Islet precursor cell (in vitro differentiated cells): ENCODE data around the gene MT1H.
A peak's percentile ranks its signal among the peaks of the same experiment; 100 is the strongest.
"Not testable (repeated sequence)": the region's sequence is repeated elsewhere in the genome, so short reads cannot be mapped to it uniquely, and the experiment has no call there.

Experiments used
- DNase-seq: peaks from one replicate; pipeline ENCODE4 v3.0.0-alpha.2; 2018

Gene MT1H

DNA sequence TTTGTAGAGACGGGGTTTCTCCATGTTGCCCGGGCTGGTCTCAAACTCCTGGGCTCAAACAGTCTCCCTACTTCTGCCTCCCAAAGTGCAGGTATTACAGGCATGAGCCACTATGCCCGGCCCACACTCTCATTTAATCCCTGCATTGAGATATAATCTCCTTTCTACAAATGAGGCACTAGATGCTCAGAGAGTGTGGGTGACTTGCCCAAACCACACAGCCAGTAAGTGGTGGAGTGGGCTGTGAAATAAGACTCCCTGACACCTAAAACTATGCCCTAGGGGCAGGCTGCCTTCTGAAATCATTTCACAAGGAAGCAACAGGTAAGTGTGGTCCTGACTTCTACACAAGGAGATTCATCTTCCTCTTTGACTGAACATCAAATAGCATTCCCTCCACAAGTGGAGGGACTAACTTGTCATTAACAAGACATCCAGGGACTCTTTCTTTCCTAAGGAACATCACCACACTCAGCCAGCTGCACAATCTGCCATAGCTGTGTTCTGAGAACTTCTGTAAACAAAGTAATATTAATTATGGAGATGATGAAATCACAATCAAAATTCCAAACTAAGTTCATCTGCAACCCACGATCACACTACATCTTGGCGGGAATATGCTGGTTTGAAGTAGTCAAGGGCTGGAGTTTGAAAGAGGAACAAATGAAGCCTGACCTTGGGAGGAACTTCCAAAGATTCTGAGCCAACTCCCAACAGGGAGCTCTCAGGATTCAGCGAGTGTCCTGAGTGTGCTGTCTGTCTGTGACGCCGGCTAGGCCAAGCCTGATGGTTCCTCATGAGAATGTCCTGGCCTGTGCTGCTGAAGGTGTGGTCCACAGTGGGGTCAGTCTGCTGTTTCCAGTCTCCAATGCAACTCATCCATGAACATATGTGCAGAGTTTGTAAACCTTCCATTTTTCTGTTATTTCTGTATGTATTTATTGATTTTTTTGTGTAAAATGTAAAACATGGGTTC, 4.0 kb upstream of the MT1H start:
- not testable (repeated sequence) for DNase-seq

DNA sequence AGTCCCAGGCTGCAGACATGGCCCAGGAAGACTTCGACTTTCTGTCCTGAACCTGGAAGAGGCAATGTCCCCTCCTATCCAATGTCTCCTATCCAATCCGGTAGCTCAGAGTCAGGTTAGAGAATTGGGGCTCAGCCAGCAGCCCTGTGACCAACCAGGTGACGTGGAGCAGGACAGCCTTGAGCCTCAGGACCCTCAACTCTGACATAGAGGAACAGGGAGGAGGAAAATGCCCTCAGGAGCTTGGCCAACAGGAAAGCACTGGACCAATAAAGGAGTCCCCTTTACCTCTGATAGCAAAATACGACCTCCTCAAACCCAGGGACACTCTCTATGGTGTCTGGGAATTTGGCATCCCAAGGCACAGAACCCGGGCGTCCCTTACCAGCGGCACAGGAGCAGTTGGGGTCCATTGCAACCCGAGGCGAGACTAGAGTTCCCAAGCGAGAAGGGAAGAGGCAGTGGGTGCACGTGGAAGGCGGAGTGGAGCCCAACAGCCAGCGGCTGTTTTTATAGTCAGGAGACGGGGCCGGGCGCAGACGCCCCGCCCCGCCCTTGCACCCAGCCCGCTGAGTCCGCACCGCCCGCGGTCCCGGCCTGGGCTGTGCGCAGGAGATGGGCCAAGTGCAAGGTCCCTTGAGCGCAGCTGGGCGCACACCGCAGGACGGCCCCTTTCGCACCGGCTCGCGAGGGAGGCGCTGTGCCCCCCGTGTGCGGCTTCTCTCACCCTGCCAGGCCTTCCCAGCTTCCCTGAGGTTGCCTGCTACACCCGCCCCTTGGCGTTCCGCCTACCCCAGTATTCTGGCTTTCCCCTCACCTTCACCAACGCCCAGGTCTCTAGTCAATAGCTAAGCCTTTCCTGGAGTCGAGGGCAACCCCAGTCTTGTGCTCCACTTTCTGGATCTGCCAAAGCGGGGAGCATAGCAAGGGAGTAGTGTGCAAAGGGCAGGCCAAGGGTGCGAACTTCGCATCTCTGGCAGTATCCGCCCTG, 1.7 kb upstream of the MT1H start, which contains the start of gene MT1G:
Gene MT1G, minus strand, starts transcription at position 485 of the 991 bp plus-strand sequence. Its CDS starts 72 bp downstream, at position 413.
- DNase-seq = no peak

DNA sequence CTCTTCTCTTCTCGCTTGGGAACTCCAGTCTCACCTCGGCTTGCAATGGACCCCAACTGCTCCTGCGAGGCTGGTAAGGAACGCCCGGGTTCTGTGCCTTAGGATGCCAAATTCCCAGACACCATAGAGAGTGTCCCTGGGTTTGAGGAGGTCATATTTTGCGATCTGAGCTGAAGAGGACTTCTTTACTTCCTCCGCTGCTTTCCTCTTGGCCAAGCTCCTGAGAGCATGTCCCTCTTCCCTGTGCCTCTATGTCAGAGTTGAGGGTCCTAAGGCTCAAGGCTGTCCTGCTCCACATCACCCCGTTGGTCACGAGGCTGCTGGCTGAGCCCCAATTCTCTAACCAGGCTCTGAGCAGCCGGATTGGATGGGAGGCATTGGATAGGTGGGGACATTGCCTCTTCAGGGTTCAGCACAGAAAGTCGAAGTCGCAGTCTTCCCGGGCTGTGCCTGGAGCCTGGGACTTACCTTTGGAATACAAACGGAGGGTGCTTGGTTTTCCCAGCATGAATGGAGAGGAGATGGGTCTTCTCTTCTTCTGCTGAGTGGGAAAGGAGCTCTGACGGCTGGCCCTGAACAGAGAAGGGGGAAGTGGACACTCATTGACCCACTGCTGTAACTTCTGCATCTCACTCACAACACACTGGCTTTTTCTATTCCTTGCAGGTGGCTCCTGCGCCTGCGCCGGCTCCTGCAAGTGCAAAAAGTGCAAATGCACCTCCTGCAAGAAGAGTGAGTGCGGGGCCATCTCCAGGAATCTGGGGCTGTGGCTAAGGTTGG, 416 bp downstream of the MT1H start:
- no peak for DNase-seq

DNA sequence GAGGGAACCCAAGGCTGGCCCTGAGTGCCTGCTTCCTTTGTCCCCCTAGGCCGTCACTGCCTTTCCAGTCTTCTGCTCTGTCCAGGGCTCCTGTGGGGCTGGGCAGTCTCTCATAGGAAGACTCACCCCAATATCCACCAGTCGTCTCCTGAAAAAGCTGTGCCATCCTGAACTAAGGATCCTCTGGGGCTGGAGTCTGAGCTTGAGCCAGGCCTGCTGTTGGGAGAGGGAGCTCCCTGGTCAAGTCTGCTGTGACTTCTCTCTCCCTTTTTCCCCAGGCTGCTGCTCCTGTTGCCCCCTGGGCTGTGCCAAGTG, 963 bp downstream of the MT1H start:
- DNase-seq = no peak

DNA sequence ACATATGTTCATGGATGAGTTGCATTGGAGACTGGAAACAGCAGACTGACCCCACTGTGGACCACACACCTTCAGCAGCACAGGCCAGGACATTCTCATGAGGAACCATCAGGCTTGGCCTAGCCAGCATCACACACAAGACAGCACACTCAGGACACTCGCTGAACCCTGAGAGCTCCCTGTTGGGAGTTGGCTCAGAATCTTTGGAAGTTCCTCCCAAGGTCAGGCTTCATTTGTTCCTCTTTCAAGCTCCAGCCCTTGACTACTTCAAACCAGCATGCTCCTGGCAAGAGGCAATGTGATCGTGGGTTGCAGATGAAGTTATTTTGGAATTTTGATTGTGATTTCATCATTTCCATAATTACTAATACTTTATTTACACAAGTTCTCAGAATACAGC, 2.1 kb downstream of the MT1H start:
- not testable (repeated sequence) for DNase-seq

DNA sequence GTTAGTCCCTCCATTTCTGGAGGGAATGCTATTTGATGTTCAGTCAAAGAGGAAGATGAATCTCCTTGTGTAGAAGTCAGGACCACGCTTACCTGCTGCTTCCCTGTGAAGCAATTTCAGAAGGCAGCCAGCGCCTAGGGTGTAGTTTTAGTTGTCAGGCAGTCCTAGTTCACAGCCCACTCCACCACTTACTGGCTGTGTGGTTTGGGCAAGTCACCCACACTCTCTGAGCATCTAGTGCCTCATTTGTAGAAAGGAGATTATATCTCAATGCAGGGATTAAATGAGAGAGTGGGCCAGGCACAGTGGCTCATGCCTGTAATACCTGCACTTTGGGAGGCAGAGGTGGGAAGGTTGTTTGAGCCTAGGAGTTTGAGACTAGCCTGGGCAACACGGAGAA, 2.6 kb downstream of the MT1H start:
- not testable (repeated sequence) for DNase-seq

DNA sequence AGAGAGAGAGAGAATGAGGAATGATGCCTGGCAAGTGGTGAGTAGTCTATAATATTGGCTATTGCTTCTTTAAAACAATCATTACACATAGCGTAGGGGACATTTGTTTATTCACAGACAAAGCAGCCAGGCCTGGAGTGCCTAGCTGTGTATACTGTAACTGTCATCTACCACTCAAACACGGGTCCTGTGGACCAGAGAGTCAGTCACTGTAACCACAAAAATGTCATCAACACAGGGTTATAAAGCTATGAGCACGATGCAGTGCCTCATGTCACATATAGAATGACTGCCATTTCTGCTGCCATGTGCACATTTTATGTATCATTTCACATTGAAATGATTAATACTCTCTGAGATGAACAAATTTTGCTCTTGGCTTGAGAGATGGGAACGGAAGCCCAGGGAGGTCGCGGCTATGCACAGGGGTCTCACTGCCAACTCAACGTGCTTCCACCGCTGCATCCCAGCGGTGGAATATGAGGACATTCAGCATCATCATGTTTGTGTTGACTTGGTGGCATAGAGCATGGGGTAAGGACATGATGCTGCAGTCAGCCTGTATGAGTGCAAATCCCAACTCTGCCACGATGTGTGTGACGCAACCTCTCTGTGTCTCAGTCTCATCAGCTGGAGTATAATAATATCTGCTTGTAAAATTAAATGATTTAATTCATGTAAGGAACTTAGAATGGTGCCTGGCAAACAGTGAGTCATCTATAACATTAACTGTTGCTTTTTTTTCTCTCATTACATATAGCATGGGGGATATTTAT, 3.3 kb downstream of the MT1H start:
- no peak for DNase-seq

DNA sequence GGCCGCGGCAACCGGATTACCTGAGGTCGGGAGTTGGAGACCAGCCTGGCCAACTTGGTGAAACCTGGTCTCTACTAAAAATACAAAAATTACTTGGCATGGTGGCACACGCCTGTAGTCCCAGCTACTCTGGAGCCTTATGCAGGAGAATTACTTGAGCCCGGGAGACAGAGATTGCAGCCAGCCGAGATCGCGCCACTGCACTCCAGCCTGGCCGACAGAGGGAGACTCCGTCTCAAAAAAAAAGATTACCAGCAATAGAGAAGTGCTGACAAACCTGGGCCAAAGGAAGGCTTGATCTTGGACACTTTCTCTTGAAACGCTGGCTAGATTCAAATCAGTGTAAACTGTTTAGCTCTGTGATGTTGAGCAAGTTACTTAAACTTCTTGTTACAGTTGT, 4.3 kb downstream of the MT1H start:
- DNase-seq = peak; percentile 73

DNA sequence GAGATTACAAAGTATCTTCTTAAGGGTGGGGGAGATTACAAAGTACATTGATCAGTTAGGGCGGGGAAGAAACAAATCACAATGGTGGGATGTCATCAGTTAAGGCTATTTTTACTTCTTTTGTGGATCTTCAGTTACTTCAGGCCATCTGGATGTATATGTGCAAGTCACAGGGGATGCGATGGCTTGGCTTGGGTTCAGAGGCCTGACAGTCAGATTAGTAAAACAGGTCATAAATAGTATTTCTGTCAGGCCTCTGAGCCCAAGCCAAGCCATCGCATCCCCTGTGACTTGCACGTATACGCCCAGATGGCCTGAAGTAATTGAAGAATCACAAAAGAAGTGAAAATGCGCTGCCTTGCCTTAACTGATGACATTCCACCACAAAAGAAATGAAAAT, 5.0 kb downstream of the MT1H start:
- not testable (repeated sequence) for DNase-seq

DNA sequence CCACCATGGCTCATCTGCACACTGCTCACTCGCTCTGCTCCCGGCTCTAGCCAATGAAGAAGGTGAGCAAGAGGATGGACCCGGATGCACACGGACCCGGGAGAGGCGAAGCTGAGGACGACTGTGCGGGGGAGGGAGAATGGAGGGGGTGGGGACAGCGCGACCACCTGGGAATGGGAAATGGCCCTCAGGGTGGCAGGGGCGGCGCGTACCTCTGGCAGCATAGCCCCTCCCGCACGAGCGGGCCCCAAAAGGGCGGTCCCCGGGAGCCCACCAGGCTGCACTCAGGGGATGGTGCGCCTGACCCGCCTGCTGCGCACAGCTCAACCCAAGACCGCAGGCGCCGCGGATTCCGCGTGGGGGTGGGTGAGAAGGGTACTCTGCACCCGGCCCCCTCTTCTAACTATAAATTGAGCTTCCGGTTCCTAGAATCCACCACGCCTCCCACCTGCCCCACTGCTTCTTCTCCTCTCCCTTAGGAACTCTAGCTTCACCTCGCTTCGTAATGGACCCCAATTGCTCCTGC, 6.1 kb downstream of the MT1H start:
- DNase-seq = no peak

DNA sequence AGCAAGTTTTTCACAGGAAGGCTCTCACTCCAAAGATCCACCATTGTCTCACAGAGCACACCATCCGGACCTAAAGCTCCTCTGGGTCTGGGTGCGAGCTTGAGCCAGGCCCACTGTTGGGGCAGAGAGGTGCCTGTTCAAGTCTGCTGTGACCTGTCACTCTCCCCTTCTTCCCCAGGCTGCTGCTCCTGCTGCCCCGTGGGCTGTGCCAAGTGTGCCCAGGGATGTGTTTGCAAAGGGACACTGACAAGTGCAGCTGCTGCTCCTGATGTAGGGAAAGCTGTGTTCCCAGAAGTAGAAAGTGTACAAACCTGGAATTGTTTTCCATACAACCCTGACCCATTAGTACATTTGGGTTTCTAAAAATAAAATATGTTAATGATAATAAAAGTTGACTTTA, 7.9 kb downstream of the MT1H start:
- DNase-seq = no peak

DNA sequence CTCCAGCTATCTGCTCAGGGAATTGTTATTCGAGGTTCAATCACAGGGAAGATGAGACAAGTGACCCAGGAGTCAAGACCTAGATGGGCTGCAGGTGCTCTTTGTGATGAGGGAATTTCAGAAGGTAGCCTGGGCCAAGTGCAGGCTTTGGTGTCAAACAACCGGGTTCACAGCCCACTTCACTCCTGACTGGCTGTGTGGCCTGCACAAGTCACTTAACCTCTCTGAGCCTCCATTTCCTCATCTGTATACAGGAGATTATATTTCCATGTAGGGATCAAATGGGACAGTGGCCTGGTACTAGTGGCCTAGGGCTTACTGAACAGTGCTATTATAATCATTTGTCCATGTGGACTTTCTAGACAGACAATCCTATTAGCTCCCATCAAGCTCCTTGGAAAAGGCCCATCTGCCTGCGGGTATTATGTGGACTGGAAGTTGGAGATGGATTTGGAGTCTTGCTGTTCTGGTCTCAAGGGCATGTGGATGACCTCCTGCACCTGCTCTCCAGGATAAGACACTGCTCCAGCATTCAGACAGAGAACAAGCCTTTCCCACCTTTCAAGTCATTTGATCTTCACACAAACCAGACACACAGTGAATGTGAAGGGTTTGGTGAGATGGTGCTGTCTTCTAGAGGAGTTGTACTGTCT, 9.6 kb downstream of the MT1H start:
- DNase-seq = no peak

DNA sequence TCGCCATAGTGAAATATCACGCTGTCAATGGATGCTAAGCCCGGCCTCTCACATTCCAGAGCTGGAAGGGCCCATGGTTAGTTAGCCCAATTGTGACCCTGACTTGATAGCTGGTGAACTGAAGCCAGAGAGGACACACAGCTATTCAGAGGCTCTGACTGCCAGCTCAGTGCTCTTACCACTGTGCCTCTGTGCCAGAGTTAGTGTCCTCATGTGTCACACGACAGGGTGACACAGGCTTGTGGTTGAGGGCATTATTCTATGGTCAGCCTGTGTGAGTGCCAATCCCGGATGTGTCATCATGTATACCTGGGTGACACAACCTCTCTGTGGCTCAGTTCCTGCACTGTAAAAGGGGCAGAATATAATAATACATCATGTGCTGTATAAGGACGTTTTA, 10.2 kb downstream of the MT1H start:
- no peak for DNase-seq

DNA sequence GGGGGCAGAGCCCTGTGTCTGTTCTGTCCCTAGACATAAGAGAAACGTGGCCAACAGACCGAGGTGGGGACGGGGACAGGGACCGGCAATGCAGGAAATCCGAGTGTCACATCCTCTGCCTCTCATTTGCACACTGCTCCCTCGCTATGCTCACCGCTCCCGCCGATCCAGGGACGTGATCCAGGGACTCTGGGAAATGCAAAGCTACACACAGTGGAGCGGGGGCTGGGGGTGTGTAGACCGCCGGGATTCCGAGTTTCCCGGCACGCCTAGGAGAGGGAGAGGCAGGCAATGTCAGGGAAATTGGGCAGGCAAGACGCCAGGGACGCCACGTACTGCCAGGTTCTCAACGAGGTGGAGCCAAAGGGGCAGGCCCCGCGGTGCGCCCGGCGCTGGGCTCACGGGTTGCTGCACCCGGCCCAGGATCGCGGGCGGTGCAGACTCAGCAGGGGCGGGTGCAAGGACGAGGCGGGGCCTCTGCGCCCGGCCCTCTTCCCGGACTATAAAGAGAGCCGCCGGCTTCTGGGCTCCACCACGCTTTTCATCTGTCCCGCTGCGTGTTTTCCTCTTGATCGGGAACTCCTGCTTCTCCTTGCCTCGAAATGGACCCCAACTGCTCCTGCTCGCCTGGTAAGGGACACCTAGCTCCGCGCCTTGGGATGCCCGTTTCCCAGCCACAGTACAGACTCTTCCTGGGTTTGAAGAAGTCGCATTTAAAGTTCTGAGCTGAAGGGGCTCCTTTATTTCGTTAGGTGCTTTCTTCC, 12.5 kb downstream of the MT1H start, which contains the start of gene MT1X:
Gene MT1X, plus strand, starts transcription at position 532 of the 764 bp plus-strand sequence. Its CDS starts 71 bp downstream, at position 603.
- DNase-seq = peak; percentile 93

DNA sequence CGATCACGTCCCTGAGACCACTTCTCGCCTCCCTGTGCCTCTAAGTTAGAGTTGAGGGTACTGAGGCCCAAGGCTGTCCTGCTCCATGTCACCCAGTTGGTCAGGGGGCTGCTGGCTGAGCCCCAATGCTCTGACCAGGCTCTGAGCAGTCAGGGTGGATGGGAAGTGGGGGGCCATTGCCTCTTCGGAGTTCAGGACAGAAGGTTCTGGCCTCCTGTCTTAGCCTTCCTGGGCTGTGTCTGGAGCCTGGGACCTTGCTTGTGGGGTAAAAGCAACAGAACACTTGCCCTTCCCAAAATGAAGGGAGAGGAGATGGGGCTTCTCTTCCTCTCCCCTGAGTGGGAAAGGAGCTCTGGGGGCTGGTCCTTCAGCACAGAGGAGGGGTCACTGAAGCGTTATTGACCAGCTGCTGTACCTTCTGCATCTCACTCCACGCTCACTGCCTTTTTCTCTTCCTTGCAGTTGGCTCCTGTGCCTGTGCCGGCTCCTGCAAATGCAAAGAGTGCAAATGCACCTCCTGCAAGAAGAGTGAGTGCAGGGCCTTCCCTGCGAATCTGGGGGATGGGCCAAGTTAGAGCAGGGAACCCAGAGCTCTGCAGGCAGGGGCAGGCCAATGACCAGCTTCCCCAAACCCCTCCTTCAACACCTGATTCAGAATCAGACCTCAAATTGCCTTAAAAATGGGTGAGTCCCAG, 13.2 kb downstream of the MT1H start:
- DNase-seq = no peak

DNA sequence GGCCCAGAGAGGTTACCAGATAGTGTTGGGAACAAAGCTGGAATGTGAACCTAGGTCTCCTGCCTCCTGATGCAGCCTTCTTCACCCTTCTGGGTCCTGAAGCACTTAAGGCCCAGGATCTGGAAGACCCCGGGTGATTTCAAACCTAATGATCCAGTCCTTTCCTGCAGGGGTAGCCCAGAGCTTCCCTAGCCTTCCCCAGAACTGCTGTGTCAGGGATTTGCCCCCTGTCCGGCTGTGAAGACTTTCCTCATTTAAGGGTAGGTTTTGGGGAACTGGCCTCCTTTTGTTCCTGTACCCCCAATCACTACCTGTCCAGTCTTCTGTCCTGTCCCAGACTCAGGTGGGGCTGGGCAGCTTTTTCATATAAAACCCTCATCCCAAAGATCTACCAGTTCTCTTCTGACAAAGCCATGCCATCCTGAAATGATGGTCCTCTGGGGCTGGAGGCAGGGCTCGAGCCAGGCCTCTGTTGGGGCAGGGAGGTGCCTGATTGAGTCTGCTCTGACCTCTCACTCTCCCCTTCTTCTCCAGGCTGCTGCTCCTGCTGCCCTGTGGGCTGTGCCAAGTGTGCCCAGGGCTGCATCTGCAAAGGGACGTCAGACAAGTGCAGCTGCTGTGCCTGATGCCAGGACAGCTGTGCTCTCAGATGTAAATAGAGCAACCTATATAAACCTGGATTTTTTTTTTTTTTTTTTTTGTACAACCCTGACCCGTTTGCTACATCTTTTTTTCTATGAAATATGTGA, 14.0 kb downstream of the MT1H start:
- DNase-seq = no peak

DNA sequence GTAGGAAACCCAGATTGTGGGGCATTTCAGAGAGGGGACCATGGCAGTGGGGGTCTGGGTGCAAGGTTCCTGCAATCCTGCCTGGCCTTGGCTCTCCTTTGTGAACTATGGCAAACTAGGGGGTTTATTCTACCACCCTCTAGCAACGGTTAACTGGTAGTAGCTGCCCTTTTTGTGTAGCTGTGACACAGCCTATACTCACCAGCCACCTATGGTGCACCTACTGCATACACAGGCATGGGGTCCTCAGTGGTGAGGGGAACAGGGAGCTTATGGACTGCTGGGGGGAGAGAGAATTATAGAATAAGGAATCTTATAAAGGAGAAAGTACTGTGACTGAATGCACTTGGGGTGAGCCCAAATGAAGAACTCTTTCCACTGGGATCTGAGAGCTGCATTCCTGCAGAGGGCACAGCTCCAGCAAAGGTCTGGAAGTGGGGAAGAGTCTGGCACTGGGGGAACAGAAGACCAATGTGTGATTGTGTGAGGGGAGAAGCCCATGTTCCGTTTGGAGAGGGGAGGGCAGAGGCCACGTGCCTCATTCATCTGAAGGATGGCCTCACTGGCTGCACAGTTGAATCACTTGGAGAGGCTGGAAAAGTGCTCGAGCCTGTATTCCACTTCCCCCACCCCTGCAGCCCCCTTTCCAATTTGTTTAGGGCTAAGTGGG, 14.8 kb downstream of the MT1H start:
- DNase-seq = no peak

DNA sequence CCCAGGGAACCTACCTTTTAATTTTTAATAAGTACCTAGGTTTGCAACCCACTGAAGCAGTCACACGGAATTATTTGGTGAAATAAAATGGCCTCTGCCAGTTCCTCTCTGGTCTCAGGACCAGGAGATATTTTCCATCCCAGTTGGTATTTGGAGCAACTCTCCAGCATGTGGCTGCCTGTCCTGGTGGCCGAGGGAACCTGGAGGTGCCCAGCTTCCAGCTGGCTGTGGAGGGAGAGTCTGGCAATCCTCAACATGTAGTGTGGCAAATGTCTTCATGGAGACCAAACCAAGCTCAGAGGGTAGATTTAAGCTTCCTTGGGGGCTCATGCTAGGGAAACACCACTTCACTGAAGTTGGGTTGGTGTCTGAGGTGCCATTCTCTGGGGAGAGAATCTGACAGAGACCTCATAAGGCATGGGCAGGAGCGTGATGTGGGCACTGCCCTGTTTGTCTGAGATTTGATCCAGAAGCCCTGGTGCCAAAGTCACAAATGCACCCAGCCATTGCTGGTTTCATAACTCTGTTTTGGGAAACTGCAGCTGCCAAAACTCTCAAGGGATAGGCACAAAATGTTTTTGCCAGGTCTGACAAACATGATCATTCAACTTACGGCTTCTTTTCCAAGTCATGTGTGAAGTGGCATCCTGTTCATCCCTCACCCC, 15.4 kb downstream of the MT1H start:
- no peak for DNase-seq
